Measurements from ENCODE around the gene CLEC1A. TPM values are rescaled to one million over a fixed set of nuclear protein-coding genes. Genes with fewer than 3 reads are reported as not detected.

Gene CLEC1A
- total and polyA plus RNA-seq, 2 donors (not counting 3 experiments of a cell fraction or from before 2014, with no cell fraction given) = 22.0 to 24.2 TPM

DNA sequence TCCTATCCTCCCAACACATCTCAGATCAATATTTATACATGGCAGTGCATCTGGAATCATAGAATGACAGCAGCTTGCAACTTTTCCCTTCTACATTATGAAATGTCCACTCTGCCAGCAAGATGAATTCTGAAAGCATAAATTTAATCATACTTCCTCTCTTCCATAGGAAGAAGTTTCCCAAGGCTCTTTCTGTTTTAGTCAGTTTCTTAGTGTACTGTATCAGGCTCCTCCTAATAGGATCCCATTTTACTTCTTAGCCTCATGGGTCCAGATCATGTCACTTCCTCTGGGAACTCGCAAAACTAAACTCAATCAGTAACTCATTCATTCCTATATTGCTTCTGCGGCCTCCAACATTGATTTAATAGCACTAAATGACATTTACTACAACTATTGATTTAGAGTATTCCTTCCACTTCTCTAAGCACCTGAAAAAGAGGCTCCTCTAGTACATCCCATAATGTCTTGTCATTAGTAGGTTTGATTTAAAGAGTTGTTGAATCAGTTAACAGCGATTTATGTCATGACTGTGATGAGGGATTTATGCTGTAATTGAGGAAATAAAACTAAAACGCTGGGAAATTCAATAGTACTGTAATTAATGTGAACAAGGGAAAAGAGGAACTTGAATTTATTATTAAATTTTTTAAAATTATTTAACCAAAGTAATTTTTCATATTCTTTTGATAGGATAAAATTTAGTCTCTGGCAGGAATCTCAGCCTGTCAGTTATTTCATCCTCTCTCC lies 4.0 kb downstream of the CLEC1A start:
- DNase-seq (ENCODE audit: low read depth, low spot score) (no peak), FAIRE-seq (no peak)
- ChIA-PET POLR2A (no interaction called here), CTCF (interaction anchor here (1.8 kb wide), 1 partner anchor 27 kb away, joined by 7 read pairs; no protein-coding TSS in a partner anchor)
- intact Hi-C loops (cut with micrococcal nuclease) (no loop called here), dilution Hi-C loops (cut with MboI; ENCODE audit: extremely low pct_ligation_motif_present, low sequenced_read_pairs) (no loop called here)
- Histone ChIP-seq H4K20me1 (replicated peaks; ENCODE audit: control insufficient read depth, extremely low read depth, insufficient read depth, low read length) (no peaks in the 10 kb centered on the region), H3K9me3 (replicated peaks; ENCODE audit: control insufficient read depth, insufficient read depth, low read length) (no peaks in the 10 kb centered on the region), H3K4me3 (replicated peaks in 1 of 3; ENCODE audit: insufficient read depth in 1 of 3, low read depth in 1 of 3, low read length in 3 of 3) (no peak overlapping the region), H3K9ac (replicated peaks; ENCODE audit: extremely low read depth, insufficient read depth, low read length) (no peak overlapping the region), H2AFZ (ENCODE audit: low read depth, low read length) (no peak overlapping the region), H3K27me3 (ENCODE audit: control insufficient read depth in 2 of 2, insufficient read depth in 2 of 2, low read length in 2 of 2) (no peaks in the 10 kb centered on the region), H3K4me1 (ENCODE audit: control insufficient read depth, extremely low read depth, insufficient read depth, low read length) (peaks cover 7% of the 10 kb centered on the region), H3K79me2 (ENCODE audit: control insufficient read depth, insufficient read depth, low read length) (peaks cover 22% of the 10 kb centered on the region), H3K27ac (ENCODE audit: insufficient read depth, low read depth, low read length) (no peak overlapping the region), H3K9me1 (replicated peaks; ENCODE audit: control insufficient read depth, extremely low read depth, insufficient read depth, low read length) (no peaks in the 10 kb centered on the region), H3K36me3 (ENCODE audit: control insufficient read depth in 2 of 2, extremely low read depth in 1 of 2, insufficient read depth in 2 of 2, low read length in 2 of 2) (no peaks in the 10 kb centered on the region), H3K4me2 (ENCODE audit: insufficient read depth, low read length) (no peak overlapping the region)
- TF ChIP-seq POLR2AphosphoS5 (IDR thresholded peaks at IDR 0.05; ENCODE audit: insufficient read depth, low read depth, low read length) (no peak), MYC (IDR thresholded peaks at IDR 0.05; ENCODE audit: low read depth, low read length) (no peak), FOS (IDR thresholded peaks at IDR 0.05; ENCODE audit: borderline replicate concordance, insufficient read depth, low read length) (no peak)
- no TSS peak for BruUV-seq (replicated peaks)

DNA sequence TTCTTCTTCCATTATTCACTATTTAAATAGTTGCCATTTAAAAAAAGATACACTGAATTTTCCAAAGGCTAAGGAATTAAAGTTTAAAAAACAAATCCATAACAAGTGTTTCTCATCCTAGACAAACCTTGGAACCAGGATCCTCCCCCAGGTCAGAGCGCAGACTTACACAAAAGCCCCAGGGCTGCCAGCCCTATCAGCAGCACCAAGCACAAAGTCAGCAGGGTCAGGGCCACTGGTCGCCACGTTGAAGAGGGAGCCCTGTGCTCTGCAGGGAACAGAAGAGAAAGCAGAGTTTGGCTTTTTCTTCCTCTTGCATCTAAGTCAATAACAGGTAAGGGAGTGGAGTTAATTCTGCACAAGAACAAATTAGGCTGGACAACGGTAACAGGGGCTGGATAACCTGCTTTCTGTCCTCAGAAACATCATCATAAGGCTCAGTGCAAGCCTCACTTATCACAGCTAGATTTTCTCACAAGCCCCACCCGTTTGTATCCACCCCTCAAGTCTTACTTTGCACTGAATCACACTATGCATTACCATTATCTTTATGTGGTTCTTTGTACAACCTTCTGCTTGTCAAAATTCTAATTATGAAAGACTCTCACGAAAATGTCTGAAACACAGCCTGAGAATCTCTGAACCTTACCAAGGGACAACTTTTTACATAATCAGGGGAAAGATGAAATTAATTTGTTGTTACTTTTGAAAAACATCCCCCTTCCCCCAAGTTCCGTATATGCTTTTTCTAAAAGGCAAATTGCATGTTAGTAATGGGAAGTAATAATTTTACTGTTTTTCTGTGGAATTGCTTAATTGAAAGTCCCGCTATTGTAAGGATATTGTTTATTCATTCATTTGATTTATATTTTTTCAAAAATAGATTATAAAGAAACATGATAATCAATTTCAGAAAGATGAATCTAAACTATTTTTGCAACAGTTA lies 9.6 kb downstream of the CLEC1A start:
- no peak overlapping the region for H3K27ac ChIP-seq (ENCODE audit: insufficient read depth, low read depth, low read length)
- no peaks in the 10 kb centered on the region for H3K9me1 ChIP-seq (replicated peaks; ENCODE audit: control insufficient read depth, extremely low read depth, insufficient read depth, low read length)
- no TSS peak for BruUV-seq (replicated peaks)
- CTCF ChIA-PET = no interaction called here
- no peaks in the 10 kb centered on the region for H3K27me3 ChIP-seq (ENCODE audit: control insufficient read depth in 2 of 2, insufficient read depth in 2 of 2, low read length in 2 of 2)
- H3K79me2 ChIP-seq (ENCODE audit: control insufficient read depth, insufficient read depth, low read length) = peaks cover 8% of the 10 kb centered on the region
- DNase-seq (ENCODE audit: low read depth, low spot score) = no peak
- H3K4me3 ChIP-seq (replicated peaks in 1 of 3; ENCODE audit: insufficient read depth in 1 of 3, low read depth in 1 of 3, low read length in 3 of 3) = no peak overlapping the region
- TF ChIP-seq POLR2A (IDR thresholded peaks at IDR 0.05; ENCODE audit: low read depth, low read length) (no peak), JUN (IDR thresholded peaks at IDR 0.05; ENCODE audit: borderline replicate concordance, insufficient read depth, insufficient read length, low read depth) (no peak), MYC (IDR thresholded peaks at IDR 0.05; ENCODE audit: low read depth, low read length) (no peak), POLR2AphosphoS5 (IDR thresholded peaks at IDR 0.05; ENCODE audit: insufficient read depth, low read depth, low read length) (no peak)
- POLR2A ChIA-PET = no interaction called here
- no peak overlapping the region for H2AFZ ChIP-seq (ENCODE audit: low read depth, low read length)
- no peak overlapping the region for H3K9ac ChIP-seq (replicated peaks; ENCODE audit: extremely low read depth, insufficient read depth, low read length)
- H3K36me3 ChIP-seq (ENCODE audit: control insufficient read depth in 2 of 2, extremely low read depth in 1 of 2, insufficient read depth in 2 of 2, low read length in 2 of 2) = no peaks in the 10 kb centered on the region
- dilution Hi-C loops (cut with MboI; ENCODE audit: extremely low pct_ligation_motif_present, low sequenced_read_pairs) (no loop called here), intact Hi-C loops (cut with micrococcal nuclease) (no loop called here)
- FAIRE-seq = no peak
- no peaks in the 10 kb centered on the region for H4K20me1 ChIP-seq (replicated peaks; ENCODE audit: control insufficient read depth, extremely low read depth, insufficient read depth, low read length)
- no peaks in the 10 kb centered on the region for H3K4me1 ChIP-seq (ENCODE audit: control insufficient read depth, extremely low read depth, insufficient read depth, low read length)
- H3K4me2 ChIP-seq (ENCODE audit: insufficient read depth, low read length) = no peak overlapping the region
- no peaks in the 10 kb centered on the region for H3K9me3 ChIP-seq (replicated peaks; ENCODE audit: control insufficient read depth, insufficient read depth, low read length)

Measured in endothelial cell of umbilical vein (primary cell).